Osteocyte (in vitro differentiated cells): Measurements from ENCODE around the gene SEMA3A. TPM values are rescaled to one million over a fixed set of nuclear protein-coding genes. Genes with fewer than 3 reads are reported as not detected.

Experiments used
- DNase-seq: peaks from one replicate; pipeline ENCODE4 v3.0.0; 2021; ENCODE audit warnings: mixed read lengths; ENCODE audit not compliant: unreplicated experiment; ENCODE audit errors: extremely low spot score
- H3K27ac Mint-ChIP-seq: one replicate; pipeline ENCODE4 v1.8.0; 2021; ENCODE audit warnings: mild to moderate bottlenecking, mixed read lengths; ENCODE audit not compliant: unreplicated experiment
- H3K27me3 Mint-ChIP-seq: one replicate; pipeline ENCODE4 v1.8.0; 2021; ENCODE audit warnings: mixed read lengths; ENCODE audit not compliant: unreplicated experiment
- H3K36me3 Mint-ChIP-seq: one replicate; pipeline ENCODE4 v1.8.0; 2021; ENCODE audit warnings: mixed read lengths; ENCODE audit not compliant: unreplicated experiment
- H3K4me1 Mint-ChIP-seq: one replicate; pipeline ENCODE4 v1.8.0; 2021; ENCODE audit warnings: mixed read lengths; ENCODE audit not compliant: unreplicated experiment
- H3K4me3 Mint-ChIP-seq: one replicate; pipeline ENCODE4 v1.8.0; 2021; ENCODE audit warnings: mild to moderate bottlenecking, moderate library complexity, mixed read lengths; ENCODE audit not compliant: unreplicated experiment
- H3K9me3 Mint-ChIP-seq: one replicate; pipeline ENCODE4 v1.8.0; 2021; ENCODE audit warnings: mixed read lengths; ENCODE audit not compliant: unreplicated experiment
- CTCF ChIP-seq: fragments of 200-600 bp; sonication (generic); IDR thresholded peaks from 2 replicates; pipeline ENCODE4 v1.5.0; 2021; ENCODE audit warnings: antibody characterized with exemption, mild to moderate bottlenecking, moderate library complexity
- total RNA-seq: library from RNA; stranded (reverse); gene quantifications from 2 replicates; pipeline ENCODE4 v1.2.1, GENCODE V29; 2021

SEMA3A gene
- total RNA-seq, 1 donor from 2014 or later, result 2.4 TPM

- H3K4me3 Mint-ChIP-seq, result no peak overlapping the region
- peaks cover 2% of the 10 kb centered on the region for H3K36me3 Mint-ChIP-seq
- H3K4me1 Mint-ChIP-seq, result peaks cover 28% of the 10 kb centered on the region
- H3K9me3 Mint-ChIP-seq, result no peaks in the 10 kb centered on the region
- no peak for DNase-seq
- H3K27me3 Mint-ChIP-seq, result no peaks in the 10 kb centered on the region
- H3K27ac Mint-ChIP-seq, result peak overlapping the region; percentile 85
- no peak for TF ChIP-seq CTCF
These were observed 89.8 kb downstream of the SEMA3A start for GRCh38 chr7:84104826-84105225.

- H3K4me3 Mint-ChIP-seq, result no peak overlapping the region
- TF ChIP-seq CTCF, result no peak
- H3K36me3 Mint-ChIP-seq, result peaks cover 2% of the 10 kb centered on the region
These were observed 92.4 kb downstream of the SEMA3A start for GRCh38 chr7:84102213-84102612.

DNA sequence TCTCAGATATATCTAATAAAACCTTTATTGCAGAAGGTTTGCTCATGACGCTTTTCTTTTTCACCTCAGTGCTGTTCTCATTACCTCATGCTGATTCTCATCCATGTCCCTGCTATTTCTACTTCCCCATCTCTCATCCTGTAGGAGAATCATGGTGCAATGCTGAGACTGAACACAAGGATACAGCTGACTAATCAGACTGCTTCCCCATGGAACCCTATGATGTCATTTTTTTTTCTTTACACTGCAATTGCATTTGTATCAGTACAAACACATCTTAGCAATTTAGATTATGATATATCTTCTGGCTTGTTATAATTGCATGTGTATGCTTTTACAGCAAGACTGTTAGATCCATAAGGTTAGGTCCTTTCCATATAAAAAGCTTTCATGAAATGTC is 93.7 kb downstream of the SEMA3A start:
- Mint-ChIP-seq H3K27me3 (no peaks in the 10 kb centered on the region), H3K27ac (no peak overlapping the region), H3K4me1 (peaks cover 14% of the 10 kb centered on the region), H3K4me3 (no peak overlapping the region), H3K9me3 (no peaks in the 10 kb centered on the region), H3K36me3 (peaks cover 2% of the 10 kb centered on the region)
- no peak for DNase-seq
- TF ChIP-seq CTCF, result peak; percentile 13

More at GRCh38 chr7:84102213-84102612, 92.4 kb downstream of the SEMA3A start:
- Mint-ChIP-seq H3K4me1 (peaks cover 26% of the 10 kb centered on the region), H3K27ac (no peak overlapping the region), H3K9me3 (no peaks in the 10 kb centered on the region), H3K27me3 (no peaks in the 10 kb centered on the region)
- DNase-seq, result no peak

DNA sequence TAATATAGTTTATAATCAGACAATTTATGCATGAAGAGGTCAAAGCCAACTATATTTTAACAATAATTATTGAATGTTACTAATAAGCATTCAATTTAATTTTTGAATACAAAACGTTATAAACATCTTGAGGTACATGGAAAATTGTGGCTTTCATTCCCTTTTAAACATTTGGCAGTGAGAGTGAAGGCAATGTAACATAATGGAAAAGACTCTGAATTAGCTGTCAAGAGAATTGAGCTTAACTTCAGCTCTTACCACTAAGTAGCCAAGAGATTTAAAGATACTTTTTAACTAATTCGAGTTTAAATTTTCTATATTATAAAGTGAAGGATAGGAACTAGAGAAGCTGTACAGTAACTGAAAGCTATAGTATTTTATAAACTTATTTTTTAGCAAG is 98.6 kb downstream of the SEMA3A start:
- no peak overlapping the region for H3K27ac Mint-ChIP-seq
- no peak for DNase-seq
- no peaks in the 10 kb centered on the region for H3K27me3 Mint-ChIP-seq
- no peak for TF ChIP-seq CTCF
- H3K9me3 Mint-ChIP-seq, result peaks cover 5% of the 10 kb centered on the region
- H3K4me3 Mint-ChIP-seq, result no peak overlapping the region
- peaks cover 6% of the 10 kb centered on the region for H3K4me1 Mint-ChIP-seq
- no peaks in the 10 kb centered on the region for H3K36me3 Mint-ChIP-seq

DNA sequence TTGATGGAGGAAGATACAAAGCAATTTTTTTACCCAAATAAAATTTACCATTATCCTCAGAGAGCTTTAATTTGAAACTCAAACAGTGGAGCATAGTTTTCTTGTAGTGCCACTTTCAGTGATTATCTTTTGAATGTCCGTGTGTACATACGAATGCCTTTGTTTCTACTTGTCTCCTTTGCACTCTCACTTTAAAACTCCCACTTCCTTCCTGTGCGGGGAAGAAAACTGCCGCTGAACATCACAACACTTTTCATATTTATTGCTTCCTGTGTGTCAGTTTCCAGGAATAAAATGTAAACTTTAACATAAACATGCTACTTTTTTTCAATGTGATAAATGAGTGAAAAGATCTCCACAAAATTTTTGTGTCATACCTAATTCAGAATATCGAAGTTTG is 102.4 kb downstream of the SEMA3A start:
- Mint-ChIP-seq H3K27ac (peak overlapping the region; percentile 46), H3K36me3 (no peaks in the 10 kb centered on the region), H3K9me3 (peaks cover 5% of the 10 kb centered on the region), H3K4me1 (peaks cover 15% of the 10 kb centered on the region), H3K4me3 (peak overlapping the region; percentile 3), H3K27me3 (no peaks in the 10 kb centered on the region)
- TF ChIP-seq CTCF, result no peak
- DNase-seq, result no peak
